Esophagus squamous epithelium (tissue), 5 donors: ENCODE data around the gene SRP19. TPM values are rescaled to one million over a fixed set of nuclear protein-coding genes. Genes with fewer than 3 reads are reported as not detected.

Experiments
- DNase-seq: peaks from one replicate; lab custom pipeline; 2025; lab: John Stamatoyannopoulos, UW
- H3K27ac ChIP-seq, 4 donors: fragments of 200-600 bp; sonication (generic); one replicate each; pipeline ENCODE4 v1.5.1; 2016 to 2019; ENCODE audit warnings: mild to moderate bottlenecking in 1 of 4
- H3K27me3 ChIP-seq, 4 donors: fragments of 200-600 bp; sonication (generic); 1 replicate in 3 of 4; 2 replicates in 1 of 4; pipeline versions ENCODE4 v1.5.1 to v1.6.0; 2017 to 2021; ENCODE audit warnings: antibody characterized with exemption in 1 of 4
- H3K36me3 ChIP-seq, 3 donors: fragments of 200-600 bp; sonication (generic); one replicate each; pipeline ENCODE4 v1.5.1; 2016 to 2019
- H3K4me1 ChIP-seq, 3 donors: fragments of 200-600 bp; sonication (generic); one replicate each; pipeline ENCODE4 v1.5.1; 2017 to 2019
- H3K4me3 ChIP-seq, 4 donors: fragments of 200-600 bp; sonication (generic); 1 replicate in 3 of 4; 2 replicates in 1 of 4; pipeline ENCODE4 v1.5.1; 2016 to 2019; ENCODE audit warnings: mild to moderate bottlenecking in 2 of 4, moderate library complexity in 1 of 4
- H3K9me3 ChIP-seq, 3 donors: fragments of 200-600 bp; sonication (generic); one replicate each; pipeline ENCODE4 v1.5.1; 2016 to 2019
- CTCF ChIP-seq, 6 experiments: fragments of 450-650 bp in 4 of 6; fragments of 200-600 bp in 2 of 6; sonication (generic) in 2 of 6; IDR thresholded peaks; one replicate each; pipeline ENCODE4 v1.5.1; 2016 to 2019; ENCODE audit warnings: antibody characterized with exemption in 6 of 6, mild to moderate bottlenecking in 4 of 6, moderate library complexity in 4 of 6
- POLR2A ChIP-seq, 4 donors: fragments of 450-650 bp; IDR thresholded peaks; one replicate each; pipeline ENCODE4 v1.6.1; 2017; ENCODE audit warnings: antibody characterized with exemption in 4 of 4, mild to moderate bottlenecking in 4 of 4, moderate library complexity in 3 of 4
- WGBS, 2 donors: methylation state at CpG; one replicate each; pipeline ENCODE4 v1.1.5; 2018; 5-methylcytosine and 5-hydroxymethylcytosine counted together
- intact Hi-C: fragments of 100-400 bp; cut with DNase I; formaldehyde crosslinking; loops from one replicate; pipeline ENCODE4 v1.15.0; 2022
- total RNA-seq, 4 donors: library from RNA; depleted of rRNA; stranded (reverse); fragments of >200 nt; gene quantifications; one replicate each; pipeline ENCODE4 v1.1.0, GENCODE V29; 2016
- donor health status: DM: yes; HTN: yes; CAD: no.

SRP19 gene
- total RNA-seq, 4 donors from 2014 or later: 34.3 to 81.0 (median 52.5) TPM

GRCh38 chr5:112867411-112867810 is 6.3 kb downstream of the SRP19 start:
- no peaks in the 10 kb centered on the region for H3K27me3 ChIP-seq
- no peak overlapping the region for H3K4me3 ChIP-seq
- intact Hi-C loops: no loop called here
- peaks cover 2 to 17% (median 12%) of the 10 kb centered on the region in 3 donors for H3K4me1 ChIP-seq
- DNase-seq: no peak
- H3K36me3 ChIP-seq: peaks cover 5 to 84% (median 15%) of the 10 kb centered on the region in 3 donors
- H3K27ac ChIP-seq: no peak overlapping the region
- WGBS, 2 donors: 90 to 95% methylated on average over 5 of the region's 5 CpGs
- H3K9me3 ChIP-seq: no peaks in the 10 kb centered on the region
- TF ChIP-seq CTCF (IDR thresholded peaks at IDR 0.05): no peak
- no peak for TF ChIP-seq POLR2A (IDR thresholded peaks at IDR 0.05)

- Histone ChIP-seq H3K27me3 (no peaks in the 10 kb centered on the region), H3K4me1 (no peaks in the 10 kb centered on the region), H3K9me3 (no peaks in the 10 kb centered on the region), H3K27ac (no peak overlapping the region), H3K36me3 (peaks cover 5 to 79% (median 15%) of the 10 kb centered on the region in 3 donors), H3K4me3 (no peak overlapping the region)
- 90 to 100% methylated on average over 3 of the region's 3 CpGs for WGBS, 2 donors
- no peak for TF ChIP-seq CTCF (IDR thresholded peaks at IDR 0.05)
- TF ChIP-seq POLR2A (IDR thresholded peaks at IDR 0.05): no peak
- no peak for DNase-seq
- intact Hi-C loops: no loop called here
These were observed 8.9 kb downstream of the SRP19 start for GRCh38 chr5:112869948-112870347.

GRCh38 chr5:112870966-112871365 is 9.9 kb downstream of the SRP19 start:
- intact Hi-C loops: no loop called here
- DNase-seq: no peak
- 64 to 65% methylated on average over 3 of the region's 3 CpGs for WGBS, 2 donors
- peaks cover 5 to 79% (median 11%) of the 10 kb centered on the region in 3 donors for H3K36me3 ChIP-seq
- H3K27ac ChIP-seq: no peak overlapping the region
- no peak overlapping the region for H3K4me3 ChIP-seq
- H3K27me3 ChIP-seq: no peaks in the 10 kb centered on the region
- TF ChIP-seq CTCF (IDR thresholded peaks at IDR 0.05): no peak
- TF ChIP-seq POLR2A (IDR thresholded peaks at IDR 0.05): no peak
- no peaks in the 10 kb centered on the region for H3K4me1 ChIP-seq
- H3K9me3 ChIP-seq: no peaks in the 10 kb centered on the region

- DNase-seq: no peak
- no peak for TF ChIP-seq CTCF (IDR thresholded peaks at IDR 0.05)
- no peak overlapping the region for H3K27ac ChIP-seq
- H3K27me3 ChIP-seq: no peaks in the 10 kb centered on the region
- H3K4me3 ChIP-seq: no peak overlapping the region
- H3K4me1 ChIP-seq: peaks cover 0 to 13% (median 6%) of the 10 kb centered on the region in 3 donors
- no peaks in the 10 kb centered on the region for H3K9me3 ChIP-seq
- intact Hi-C loops: no loop called here
- 67 to 70% methylated on average over 2 of the region's 2 CpGs for WGBS, 2 donors
- peaks cover 0 to 78% (median 0%) of the 10 kb centered on the region in 3 donors for H3K36me3 ChIP-seq
These were observed 15.3 kb downstream of the SRP19 start for GRCh38 chr5:112876362-112876761.

GRCh38 chr5:112878101-112878500 is 17.0 kb downstream of the SRP19 start:
- no peaks in the 10 kb centered on the region for H3K27me3 ChIP-seq
- no peak overlapping the region for H3K27ac ChIP-seq
- WGBS, 2 donors: 48 to 50% methylated on average over 4 of the region's 4 CpGs
- peaks cover 0 to 13% (median 6%) of the 10 kb centered on the region in 3 donors for H3K4me1 ChIP-seq
- no peaks in the 10 kb centered on the region for H3K9me3 ChIP-seq
- intact Hi-C loops: no loop called here
- no peak overlapping the region for H3K4me3 ChIP-seq
- peaks cover 0 to 92% (median 1%) of the 10 kb centered on the region in 3 donors for H3K36me3 ChIP-seq
- TF ChIP-seq CTCF (IDR thresholded peaks at IDR 0.05) (no peak), POLR2A (IDR thresholded peaks at IDR 0.05) (no peak)
- no peak for DNase-seq
